ENCODE measurements around the gene USP47.

USP47 gene

GRCh38 chr11:11841723-11842420, at the start of gene USP47:
USP47 (plus strand) TSS chr11:11841972; CDS start chr11:11842186, 214 bp downstream.
- DNase-seq (ENCODE audit: low spot score): peak; percentile 91

GRCh38 chr11:11793073-11793472, 48.7 kb upstream of the USP47 start:
- DNase-seq (ENCODE audit: low spot score): no peak

- DNase-seq (ENCODE audit: low spot score): peak; percentile 71
Measured at GRCh38 chr11:11798586-11799438, 43.0 kb upstream of the USP47 start.

GRCh38 chr11:11805228-11805627, 36.5 kb upstream of the USP47 start:
- DNase-seq (ENCODE audit: low spot score): no peak

- no peak for DNase-seq (ENCODE audit: low spot score)
Measured at GRCh38 chr11:11806074-11806473, 35.7 kb upstream of the USP47 start.

- no peak for DNase-seq (ENCODE audit: low spot score)
Measured at GRCh38 chr11:11806586-11806985, 35.2 kb upstream of the USP47 start.

GRCh38 chr11:11807811-11808782, 33.7 kb upstream of the USP47 start:
- DNase-seq (ENCODE audit: low spot score): no peak

- no peak for DNase-seq (ENCODE audit: low spot score)
Measured at GRCh38 chr11:11808992-11809615, 32.7 kb upstream of the USP47 start.

- DNase-seq (ENCODE audit: low spot score): no peak
Measured at GRCh38 chr11:11810764-11811726, 30.7 kb upstream of the USP47 start.

GRCh38 chr11:11813288-11813962, 28.3 kb upstream of the USP47 start:
- DNase-seq (ENCODE audit: low spot score): no peak

- DNase-seq (ENCODE audit: low spot score): no peak
Measured at GRCh38 chr11:11814614-11815452, 26.9 kb upstream of the USP47 start.

- DNase-seq (ENCODE audit: low spot score): no peak
Measured at GRCh38 chr11:11816511-11817314, 25.1 kb upstream of the USP47 start.

GRCh38 chr11:11817957-11818356, 23.8 kb upstream of the USP47 start:
- no peak for DNase-seq (ENCODE audit: low spot score)

- DNase-seq (ENCODE audit: low spot score): no peak
Measured at GRCh38 chr11:11818529-11819121, 23.1 kb upstream of the USP47 start.

GRCh38 chr11:11821899-11822298, 19.9 kb upstream of the USP47 start:
- DNase-seq (ENCODE audit: low spot score): no peak

- DNase-seq (ENCODE audit: low spot score): no peak
Measured at GRCh38 chr11:11822946-11823345, 18.8 kb upstream of the USP47 start.

- DNase-seq (ENCODE audit: low spot score): no peak
Measured at GRCh38 chr11:11826260-11826659, 15.5 kb upstream of the USP47 start.

GRCh38 chr11:11827272-11827671, 14.5 kb upstream of the USP47 start:
- DNase-seq (ENCODE audit: low spot score): no peak

All from D341Med (cell line).